NCI-H226 (cell line): ENCODE results near the gene ELOVL1.
A peak's percentile ranks its signal among the peaks of the same experiment; 100 is the strongest.
"Not testable (repeated sequence)": the region's sequence is repeated elsewhere in the genome, so short reads cannot be mapped to it uniquely, and the experiment has no call there.

Experiments used
- DNase-seq: peaks from one replicate; pipeline ENCODE4 v3.0.0-alpha.2; 2015

Gene ELOVL1

DNA sequence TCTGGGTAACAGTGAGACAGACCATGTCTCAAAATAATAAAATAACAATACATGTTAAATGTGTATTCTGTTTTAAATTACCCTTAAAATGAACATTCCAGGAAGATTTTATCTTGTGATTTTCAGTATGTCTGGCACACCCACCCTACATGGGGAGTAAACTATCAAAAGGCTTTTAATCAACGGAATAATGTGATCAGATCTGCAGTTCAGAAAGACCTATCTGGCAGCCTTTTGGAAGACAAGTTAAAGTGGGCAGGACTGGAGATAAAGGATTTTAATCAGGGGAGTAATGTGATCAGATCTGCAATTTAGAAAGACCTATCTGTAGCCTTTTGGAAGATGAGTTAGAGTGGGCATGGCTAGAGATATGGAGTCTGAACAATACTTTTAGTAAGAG, 11.7 kb upstream of the ELOVL1 start:
- DNase-seq: no peak

DNA sequence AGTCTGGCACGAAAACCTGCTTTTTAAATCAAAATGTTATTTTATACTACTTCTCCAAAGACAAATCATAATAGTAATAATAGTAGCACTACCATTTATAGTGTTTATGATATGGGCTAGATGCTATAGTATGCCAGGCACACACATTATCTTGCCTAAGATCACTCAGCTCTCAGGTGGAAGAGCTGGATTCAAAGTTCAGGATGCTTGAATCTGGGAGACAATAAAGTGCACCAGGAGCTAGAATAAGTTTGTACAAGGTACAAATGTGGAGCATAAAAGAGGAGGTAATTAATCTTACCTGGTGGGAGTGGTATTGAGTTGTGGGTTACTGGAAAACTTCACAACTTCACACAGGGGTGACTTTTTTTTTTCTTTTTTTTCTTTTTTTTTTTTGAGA, 10.0 kb upstream of the ELOVL1 start:
- DNase-seq: no peak

DNA sequence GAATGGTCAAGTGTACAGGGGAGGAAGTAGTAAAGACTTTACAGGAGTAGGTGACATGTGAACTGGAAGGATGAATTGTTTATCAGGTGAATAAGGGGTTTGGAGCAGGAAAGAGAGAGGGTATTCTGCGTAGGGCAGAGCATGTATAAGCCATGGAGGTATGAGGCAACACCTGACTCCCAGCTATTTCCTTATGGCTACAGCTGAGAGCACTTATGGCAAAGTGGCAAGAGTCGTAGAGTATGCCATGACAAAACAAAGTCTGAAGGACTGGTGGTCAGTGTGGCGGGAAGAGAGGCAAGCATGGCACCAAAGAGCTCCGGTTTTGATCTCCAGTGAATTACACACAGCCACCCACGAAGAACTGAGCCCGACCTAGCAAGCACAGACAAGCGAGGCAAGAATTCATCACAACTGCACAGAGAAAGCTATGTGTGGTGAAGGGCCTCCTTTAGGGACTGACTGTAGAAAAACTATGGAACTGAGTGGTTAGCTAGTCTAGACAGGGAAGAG, 9.0 kb upstream of the ELOVL1 start:
- no peak for DNase-seq

DNA sequence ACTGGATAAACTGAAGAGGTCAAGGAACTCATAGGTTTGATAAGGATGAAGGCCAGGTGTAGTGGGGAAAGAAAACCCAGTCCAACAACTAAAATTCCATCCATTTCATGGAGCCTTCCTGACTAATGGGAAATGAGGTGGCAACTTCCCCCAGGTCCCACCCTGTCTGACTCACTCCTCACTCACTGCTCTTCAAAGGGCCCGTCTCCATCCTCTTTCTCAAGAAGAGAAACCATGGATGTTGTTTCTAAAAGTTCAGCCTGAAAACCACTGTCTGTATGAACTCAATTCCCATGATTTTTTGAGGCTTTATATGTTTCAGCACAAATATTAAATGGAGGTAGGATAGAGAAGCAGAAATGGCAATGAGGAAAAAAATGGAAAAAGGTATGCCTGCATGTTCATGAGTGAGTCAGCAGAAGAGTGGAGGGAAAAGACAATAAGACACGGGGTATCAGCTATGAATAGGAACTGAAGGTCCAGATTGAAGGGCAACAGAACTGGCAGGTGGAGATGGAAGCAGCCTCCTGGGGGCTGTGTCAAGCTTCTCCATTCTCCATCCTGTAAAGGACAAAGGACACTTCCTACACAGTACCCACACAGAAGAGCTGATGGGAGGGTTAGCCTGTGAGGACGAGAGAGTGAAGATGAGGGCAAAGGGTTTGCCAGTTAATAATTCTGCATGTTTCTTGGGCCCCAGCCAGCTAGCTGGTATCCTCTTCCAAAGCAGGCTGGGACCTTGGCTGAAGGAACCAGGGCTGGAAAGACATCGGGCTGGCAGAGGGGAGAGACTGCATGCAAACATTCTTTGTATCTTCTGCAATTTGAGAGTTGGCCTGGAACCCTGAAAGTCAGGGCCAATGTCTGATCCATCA, 5.5 kb upstream of the ELOVL1 start:
- DNase-seq: peak; percentile 86

DNA sequence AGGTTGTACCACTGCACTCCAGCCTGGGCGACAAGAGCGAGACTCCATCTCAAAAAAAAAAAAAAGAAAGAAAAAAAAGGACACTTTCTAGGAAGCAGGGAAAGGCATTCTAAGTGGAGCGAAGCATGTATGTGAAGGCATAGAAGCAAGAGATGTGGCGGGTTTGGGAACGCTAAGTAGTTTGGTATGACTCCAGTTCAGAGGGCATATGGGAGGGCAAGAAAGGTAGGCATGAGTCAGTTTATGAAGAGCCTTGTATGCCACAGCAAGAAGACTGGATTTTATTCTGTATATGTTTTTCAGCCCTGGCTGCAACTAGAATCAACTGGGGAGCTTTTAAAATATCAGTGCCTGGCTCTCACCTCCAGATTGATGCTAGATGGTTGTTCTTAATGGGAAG, 4.4 kb upstream of the ELOVL1 start:
- peak; percentile 51 for DNase-seq

DNA sequence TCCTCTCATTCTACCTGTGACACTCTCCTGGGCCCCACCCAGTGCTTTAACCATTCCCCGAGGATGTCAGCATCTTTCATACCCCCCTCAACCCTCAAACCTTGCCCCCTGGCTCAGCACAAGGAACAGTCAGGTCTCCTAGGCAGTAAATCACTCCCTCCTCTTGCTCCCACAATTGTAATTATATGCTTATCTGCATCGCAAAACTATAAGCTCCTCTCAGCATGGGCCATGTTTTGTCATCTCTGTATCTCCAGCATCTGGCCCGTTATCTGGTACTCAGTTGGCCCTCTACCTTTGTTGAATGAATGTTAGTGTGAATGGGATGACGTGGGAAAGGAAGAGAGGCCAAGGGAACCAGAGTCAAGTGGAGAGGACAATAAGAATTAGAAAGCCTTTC, 2.8 kb upstream of the ELOVL1 start:
- DNase-seq: no peak

DNA sequence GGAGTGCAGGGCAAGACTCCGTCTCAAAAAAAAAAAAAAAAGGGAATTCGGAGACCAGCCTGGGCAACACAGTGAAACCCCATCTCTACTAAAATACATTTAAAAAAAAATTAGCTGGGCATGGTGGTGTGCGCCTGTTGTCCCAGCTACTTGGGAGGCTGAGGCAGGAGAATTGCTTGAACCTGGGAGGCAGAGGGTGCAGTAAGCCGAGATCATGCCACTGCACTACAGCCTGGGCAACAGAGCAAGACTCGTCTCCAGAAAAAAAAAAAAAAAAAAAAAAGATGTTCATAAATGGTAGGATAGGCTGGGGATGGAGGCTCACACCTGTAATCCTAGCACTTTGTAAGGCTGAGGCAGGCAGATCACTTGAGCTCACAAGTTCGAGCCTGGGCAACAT, 2.0 kb upstream of the ELOVL1 start:
- DNase-seq: not testable (repeated sequence)

DNA sequence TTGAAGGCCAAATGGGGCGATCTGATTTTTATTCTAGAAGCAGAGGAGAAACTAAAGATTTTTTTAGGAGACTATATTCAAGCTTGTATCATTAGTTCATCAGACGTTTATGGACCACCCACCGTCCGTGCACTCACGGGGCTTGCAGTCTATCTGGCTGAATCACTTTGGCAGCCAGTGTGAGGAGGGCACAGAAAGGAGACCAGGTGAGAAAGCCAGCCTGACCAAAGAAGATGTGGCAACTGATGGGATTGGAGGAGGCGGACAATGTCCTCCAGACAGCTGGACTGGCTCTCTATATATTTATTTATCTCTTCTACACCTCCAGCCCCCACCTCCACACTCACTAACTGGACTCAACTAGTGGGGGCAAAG, 822 bp upstream of the ELOVL1 start:
- no peak for DNase-seq

DNA sequence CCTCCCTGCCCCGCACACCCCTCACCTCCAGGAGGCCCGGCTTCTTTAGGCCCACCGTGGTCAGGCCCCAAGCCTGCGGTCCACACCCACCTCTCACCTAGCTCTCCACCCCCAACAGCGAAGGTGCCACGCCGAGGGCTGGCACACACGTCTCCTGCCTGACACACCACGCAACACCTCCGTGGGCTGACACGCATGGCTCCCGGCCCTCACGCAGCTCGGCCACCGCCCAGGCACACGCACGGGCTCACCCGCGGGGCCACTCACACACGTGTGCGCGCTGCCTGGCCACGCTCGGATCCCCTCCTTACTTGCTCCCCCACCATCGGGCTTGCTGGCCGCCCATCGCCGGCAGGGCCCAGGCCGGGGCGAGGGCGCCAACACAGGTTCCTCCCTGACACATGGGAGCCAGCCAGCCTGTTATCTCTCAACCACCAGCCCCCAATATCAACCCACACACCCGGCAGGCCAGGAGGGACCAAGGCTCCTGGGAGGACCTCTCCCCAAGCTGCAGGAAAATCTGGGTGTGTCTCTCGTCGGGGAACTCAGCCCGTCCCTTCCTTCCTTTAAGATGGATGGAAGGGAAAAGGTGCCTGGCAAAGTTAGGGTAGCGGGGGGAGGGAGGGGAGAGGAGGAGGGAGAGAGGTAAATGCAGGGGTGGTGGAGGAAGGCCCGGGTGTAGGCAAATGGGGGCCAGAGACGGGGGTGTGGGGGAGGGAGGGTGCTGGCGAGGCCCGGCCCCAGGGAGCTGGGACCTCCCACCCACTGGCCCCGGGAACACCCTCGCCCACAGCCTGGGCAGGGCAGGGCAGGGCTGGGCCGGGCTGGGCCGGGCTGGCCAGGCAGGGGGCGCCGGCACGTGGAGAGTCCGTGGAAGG, 546 bp downstream of the ELOVL1 start:
- DNase-seq: peak; percentile 85

DNA sequence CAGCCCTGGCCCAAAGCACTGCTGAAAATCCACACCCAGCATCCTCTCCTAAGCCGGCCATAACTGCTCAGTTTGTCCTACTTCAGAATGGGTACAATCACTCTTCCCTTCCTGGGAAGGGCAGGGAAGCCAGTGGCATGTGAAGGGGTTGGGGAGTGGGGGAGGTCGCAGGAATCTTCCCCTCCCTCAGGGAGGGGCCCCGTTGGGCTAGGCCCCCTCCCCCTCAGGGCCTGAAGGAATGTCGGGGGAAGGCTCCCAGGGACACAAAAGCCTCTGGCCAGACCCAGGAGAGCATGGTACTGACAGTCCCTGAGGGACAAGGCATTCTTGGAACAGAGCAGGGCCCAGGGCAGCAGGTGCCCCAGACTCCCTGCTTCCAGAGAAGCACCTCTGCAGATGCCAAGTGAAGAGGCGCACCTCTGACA, 1.2 kb downstream of the ELOVL1 start:
- DNase-seq: peak; percentile 57

DNA sequence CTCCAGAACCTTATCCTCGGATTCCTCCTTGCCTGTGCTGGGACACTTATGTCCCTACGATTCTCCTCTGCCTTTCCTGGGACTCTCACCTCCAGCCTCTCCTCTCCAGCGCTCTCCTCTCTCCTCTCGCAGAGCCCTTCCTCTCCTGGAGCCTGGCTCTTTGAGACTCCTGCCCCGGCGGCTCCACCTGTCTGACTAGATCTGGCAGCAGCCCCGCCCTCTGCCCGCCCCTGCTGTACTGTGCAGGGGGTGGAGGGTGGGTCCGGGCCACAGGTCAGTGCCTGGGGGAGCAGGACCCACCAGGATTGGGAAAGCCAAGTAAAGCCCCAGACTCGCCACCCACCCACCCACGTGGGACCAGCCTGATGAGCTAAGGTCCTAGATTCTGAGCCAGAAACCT, 1.6 kb downstream of the ELOVL1 start:
- DNase-seq: peak; percentile 28

DNA sequence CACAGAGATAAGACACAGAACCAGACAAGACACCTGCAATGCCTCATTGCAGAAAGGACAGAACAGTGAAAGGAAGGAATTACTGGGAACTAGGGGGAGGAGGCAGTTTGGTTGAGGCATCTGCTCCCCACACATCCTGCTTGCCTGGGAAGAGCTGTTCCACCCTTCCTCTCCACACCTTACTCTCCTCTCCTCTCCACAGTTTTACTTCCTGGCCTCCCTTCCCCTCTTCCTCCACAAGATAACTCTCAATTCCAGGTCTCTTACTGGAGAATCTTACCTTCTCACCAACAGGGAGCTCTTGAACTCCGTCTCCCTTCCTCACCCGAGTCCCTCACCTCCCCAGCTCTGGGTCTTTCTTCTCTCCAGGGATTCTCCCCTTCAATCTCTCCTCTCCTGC, 2.1 kb downstream of the ELOVL1 start:
- DNase-seq: no peak

DNA sequence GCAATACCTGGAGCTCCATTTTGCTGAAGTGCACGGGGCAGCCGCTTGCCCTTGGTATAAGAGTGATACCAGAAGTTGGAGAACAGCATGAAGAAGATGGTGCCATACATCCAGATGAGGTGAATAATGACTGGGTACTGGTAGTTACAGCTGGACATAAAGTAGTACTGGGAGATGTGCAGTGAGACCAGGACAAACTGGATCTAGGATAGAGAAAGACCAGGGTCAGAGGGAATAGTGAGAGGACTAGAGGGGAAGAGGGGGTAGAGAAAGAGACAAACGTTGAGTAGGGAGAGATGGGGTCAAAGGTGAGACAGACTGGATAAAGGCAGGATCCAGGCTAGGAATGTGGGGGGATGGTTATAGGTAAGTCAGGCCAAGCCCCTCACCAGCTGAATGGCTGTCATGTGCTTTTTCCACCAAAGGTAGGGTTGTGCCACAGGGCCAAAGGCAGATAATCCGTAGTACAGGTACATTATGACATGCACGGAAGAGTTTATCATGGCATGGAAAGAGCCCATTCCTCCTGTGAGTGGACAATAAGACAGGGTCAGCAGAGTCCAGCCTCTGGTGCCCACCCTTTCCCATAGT, 3.8 kb downstream of the ELOVL1 start:
- no peak for DNase-seq

DNA sequence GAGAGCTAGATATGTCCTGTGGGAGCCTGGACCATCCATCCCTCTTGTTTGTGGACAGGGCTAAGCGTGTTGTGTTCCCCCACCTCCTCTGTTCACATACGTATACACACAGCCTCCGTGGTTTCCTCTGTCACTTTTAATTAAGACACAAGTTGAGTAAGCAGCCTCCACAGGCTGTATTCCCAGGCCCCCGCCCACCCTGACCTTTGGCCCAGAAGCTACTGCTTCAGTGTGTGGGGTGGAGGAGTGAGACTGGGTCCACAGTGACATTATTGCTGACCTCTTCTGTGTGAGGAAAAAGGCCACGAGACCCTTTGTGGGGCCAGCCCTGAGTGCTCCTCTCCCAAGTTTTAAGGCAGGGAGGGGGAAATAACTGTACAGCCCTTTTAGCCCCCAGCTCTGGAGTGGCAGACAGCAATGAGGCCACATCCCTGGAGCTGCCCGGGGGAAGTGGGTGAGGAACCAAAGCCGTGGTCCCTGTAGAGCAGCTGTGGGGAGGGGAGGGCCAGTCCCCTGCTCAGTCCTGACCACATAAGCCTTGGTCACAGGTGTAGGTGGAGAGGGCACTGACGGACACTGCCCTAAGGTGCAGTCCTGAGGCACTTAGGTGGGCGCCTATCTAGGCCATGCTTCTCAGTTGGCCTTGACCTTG, 4.4 kb downstream of the ELOVL1 start:
- DNase-seq: no peak

DNA sequence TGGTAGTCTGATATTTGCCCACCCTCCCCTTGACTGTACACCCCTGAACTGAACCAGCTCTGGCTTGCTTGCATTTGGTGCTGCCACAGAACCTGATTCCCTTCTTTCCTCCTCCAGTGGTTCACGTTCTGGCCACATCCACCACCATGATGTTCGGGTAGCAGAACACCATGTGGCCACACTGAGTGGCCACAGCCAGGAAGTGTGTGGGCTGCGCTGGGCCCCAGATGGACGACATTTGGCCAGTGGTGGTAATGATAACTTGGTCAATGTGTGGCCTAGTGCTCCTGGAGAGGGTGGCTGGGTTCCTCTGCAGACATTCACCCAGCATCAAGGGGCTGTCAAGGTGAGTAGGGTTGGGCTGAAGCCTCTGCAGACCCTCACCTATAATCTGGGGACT, 7.2 kb downstream of the ELOVL1 start:
- DNase-seq: no peak

DNA sequence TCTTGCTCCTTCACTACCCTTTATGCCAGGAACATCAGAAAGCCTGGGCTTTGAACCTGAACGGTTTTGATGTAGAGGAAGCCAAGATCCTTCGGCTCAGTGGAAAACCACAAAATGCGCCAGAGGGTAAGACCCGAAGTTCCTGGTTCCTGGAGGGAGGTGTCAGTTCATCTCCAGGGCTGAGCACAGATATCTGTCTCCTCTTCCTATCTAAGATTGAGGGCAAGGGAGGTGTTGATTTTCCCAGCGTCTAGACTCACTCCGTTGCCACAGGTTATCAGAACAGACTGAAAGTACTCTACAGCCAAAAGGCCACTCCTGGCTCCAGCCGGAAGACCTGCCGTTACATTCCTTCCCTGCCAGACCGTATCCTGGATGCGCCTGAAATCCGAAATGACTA, 8.1 kb downstream of the ELOVL1 start:
- DNase-seq: peak; percentile 20

DNA sequence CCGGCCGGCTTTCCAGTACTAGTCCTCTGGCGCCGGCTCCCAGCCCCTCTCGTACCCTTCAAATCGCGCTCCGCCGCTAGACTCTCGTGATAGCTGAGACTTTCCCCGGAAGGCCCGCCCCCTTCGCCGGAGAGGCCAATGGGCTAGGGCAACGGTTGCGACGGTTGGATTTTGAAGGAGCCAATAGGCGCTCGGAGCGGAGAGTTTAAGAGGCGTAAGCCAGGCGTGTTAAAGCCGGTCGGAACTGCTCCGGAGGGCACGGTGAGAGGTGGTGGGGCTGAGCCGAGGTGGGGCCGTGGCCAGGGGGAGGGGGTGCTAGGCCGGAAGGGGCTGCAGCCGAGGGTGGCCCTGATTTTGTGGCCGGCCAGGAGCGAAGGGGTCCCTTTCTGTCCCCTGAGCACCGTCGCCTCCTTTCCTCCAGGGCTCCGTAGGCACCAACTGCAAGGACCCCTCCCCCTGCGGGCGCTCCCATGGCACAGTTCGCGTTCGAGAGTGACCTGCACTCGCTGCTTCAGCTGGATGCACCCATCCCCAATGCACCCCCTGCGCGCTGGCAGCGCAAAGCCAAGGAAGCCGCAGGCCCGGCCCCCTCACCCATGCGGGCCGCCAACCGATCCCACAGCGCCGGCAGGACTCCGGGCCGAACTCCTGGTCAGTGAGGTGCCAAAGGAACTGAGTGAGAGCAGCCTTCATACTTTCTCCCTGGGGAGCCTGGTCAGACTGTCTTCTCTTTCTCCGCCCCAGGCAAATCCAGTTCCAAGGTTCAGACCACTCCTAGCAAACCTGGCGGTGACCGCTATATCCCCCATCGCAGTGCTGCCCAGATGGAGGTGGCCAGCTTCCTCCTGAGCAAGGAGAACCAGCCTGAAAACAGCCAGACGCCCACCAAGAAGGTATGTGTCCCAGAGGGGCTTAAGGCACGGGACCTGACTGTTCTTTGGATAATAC, 8.8 kb downstream of the ELOVL1 start, which contains the start of gene CDC20:
CDC20 (plus strand) TSS at position 236 of the 948 bp plus-strand sequence; CDS start at position 471, 235 bp downstream.
- DNase-seq: peak; percentile 97

DNA sequence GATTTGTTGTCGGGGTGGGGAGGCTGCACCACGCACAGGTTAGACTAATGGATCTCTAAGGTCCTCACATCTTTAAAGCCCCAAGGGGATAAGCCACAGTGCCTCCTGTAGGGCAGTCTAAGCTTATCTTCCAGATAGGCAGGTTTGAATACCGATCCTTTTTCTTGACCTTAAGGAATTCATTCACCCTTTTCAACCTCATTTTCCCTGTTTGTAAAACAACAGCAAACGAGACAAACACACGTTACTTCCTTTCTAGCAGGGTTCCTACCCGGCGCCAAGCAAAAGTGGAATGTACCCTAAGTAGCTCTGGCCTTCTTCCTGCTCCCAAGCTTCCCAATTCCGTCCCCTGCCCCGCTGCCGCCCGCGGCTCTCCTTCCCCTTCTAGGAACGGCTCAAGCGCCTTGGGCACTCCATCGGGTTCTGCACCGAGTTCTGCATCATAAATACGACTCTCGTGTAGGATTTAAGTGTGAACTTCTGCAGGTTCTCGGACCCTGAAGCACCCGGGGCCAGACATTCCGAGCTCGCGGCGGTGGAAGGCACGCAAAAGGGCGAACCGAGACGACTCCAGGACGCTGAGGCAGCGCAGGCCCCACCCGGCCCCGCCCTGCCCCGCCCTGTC, 9.6 kb downstream of the ELOVL1 start:
- peak; percentile 37 for DNase-seq

DNA sequence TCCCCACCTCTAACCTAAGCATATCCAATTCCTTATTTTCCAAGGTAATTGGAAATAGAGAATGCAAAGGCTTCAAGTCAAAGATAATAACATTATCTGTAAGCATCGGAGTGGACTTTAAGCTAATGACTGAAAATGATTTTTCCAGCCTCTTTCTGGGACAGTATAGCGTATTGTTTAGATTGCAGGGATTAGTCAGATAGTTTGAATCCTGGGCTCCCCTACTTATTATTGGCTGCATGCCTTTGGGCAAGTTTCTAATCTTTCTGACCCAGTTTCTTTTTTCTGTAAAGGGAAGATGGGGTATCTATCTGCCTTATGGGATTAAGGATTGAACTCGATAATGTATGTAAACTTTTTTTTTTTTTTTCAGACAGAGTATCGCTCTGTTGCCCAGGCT, 10.6 kb downstream of the ELOVL1 start:
- DNase-seq: no peak

DNA sequence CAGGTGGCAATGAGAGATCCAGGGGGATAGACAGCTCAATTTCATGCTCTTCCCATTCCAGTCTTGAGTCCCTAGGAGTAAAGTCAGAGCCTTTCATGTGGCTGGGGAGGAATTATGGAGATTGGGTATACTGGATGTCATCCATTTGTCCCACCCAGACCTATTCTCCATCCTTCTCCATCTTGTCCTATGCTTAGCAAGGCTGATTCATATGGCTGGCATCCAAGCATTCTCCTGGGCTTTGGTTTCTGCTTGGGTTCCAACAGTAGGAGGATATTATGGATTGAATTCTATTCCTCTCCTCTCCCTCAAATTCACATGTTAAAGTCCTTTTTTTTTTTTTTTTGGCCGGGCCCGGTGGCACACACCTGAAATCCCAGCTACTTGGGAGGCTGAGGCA, 12.9 kb downstream of the ELOVL1 start:
- no peak for DNase-seq

DNA sequence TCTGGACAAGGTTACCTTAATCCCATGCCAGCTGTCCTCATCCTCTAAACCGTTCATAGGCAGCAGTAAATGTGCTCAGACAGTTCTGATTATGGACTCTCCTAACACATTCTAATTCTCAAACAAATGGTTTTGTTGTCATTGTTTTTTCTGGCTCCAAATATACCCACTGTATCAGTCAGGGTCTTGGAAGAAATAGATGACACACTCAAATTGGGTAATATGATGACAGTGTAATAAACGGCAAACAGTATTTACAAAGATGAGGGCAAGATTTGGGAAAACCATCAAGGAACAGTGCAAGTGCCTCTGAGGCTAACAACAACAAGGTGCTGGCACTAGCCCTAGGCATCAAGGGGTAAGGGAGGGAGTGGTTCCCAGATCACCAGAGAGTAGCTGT, 13.3 kb downstream of the ELOVL1 start:
- DNase-seq: no peak
